NCI-H1417 treated with DMSO at 0.1 percent for 48 hours (cell line): Measurements from ENCODE around the gene MYBL2.
"Not testable (repeated sequence)": the region's sequence is repeated elsewhere in the genome, so short reads cannot be mapped to it uniquely, and the experiment has no call there.

Experiments
- DNase-seq: peaks from one replicate; lab custom pipeline; 2025; lab: John Stamatoyannopoulos, UW

MYBL2 gene

DNA sequence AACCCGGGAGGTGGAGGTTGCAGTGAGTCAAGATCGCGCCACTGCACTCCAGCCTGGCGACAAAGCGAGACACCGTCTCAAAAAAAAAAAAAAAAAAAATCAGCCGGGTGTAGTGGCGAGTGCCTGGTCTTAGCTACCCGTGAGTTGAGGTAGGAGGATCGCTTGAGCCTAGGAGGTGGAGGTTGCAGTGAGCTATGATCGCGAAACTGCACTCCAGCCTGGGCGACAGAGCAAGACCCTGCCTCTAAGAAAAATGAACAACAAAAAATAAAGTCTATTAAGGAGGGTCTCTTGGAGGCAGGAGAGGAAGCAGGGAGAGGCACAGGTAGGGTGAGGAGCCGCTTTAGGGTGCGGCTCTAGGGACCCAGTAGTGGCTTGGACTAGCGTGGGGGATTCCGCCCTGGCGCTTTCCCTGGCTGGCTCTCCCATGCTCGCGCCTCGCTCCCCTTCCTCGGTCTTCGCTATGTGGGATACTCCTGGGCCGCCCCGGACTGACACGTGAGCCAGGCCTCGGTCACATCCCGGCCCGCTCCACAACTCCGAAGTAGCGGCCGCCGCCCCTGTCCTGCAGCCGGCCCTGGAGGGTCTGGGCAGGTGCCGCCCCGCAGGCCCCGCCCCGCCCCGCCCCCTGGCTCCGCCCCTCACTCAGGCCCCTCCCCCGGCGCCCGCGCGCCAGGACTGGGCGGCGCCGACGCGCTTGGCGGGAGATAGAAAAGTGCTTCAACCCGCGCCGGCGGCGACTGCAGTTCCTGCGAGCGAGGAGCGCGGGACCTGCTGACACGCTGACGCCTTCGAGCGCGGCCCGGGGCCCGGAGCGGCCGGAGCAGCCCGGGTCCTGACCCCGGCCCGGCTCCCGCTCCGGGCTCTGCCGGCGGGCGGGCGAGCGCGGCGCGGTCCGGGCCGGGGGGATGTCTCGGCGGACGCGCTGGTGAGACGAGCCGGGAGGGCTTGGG, at the start of gene MYBL2:
Gene MYBL2 (plus strand): TSS at position 739 of the 953 bp plus-strand sequence. CDS start 170 bp downstream, at position 909.
- no peak for DNase-seq

DNA sequence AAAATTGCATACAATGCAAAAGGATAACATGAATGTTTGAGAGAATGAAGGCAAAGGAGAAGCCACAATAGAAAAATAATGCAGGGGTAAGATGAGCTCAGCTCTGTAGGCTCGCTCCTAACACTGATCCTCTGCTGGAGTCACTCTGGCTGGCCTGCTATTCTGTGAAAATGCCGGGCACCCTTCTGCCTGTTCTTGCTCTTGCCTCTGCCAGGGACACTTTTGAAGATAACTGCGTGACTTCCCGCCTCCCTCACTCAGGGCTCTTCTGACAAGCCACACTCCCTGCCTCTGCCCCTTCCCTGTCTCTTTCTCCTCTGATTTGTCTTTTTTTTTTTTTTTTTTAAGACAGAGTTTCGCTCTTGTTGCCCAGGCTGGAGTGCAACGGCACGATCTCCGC, 35.3 kb upstream of the MYBL2 start:
- DNase-seq: no peak

GRCh38 chr20:43636429-43636828, 30.5 kb upstream of the MYBL2 start:
- DNase-seq: no peak

GRCh38 chr20:43642548-43642947, 24.4 kb upstream of the MYBL2 start:
- no peak for DNase-seq

- DNase-seq: no peak
Measured at GRCh38 chr20:43650997-43651525, 15.9 kb upstream of the MYBL2 start.

DNA sequence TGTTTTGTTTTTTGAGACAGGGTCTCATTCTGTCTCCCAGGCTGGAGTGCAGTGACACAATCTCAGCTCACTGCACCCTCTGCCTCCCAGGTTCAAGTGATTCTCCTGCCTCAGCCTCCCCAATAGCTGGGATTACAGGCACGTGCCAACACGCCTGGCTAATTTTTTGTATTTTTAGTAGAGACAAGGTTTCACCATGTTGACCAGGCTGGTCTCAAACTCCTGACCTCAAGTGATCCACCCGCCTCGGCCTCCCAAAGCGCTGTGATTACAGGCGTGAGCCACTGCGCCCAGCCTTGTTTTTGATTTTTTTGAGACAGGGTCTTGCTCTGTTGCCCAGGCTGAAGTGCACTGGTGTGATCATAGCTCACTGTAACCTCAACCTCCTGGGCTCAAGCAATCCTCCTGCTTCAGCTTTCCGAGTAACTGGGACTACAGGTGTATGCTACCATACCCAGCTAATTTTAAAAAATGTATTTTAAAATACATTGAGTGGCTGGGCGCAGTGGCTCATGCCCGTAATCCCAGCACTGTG, 15.2 kb upstream of the MYBL2 start:
- not testable (repeated sequence) for DNase-seq

- no peak for DNase-seq
Measured at GRCh38 chr20:43653966-43654365, 12.9 kb upstream of the MYBL2 start.

GRCh38 chr20:43655176-43655575, 11.7 kb upstream of the MYBL2 start:
- DNase-seq: not testable (repeated sequence)

- DNase-seq: no peak
Measured at GRCh38 chr20:43655937-43656336, 11.0 kb upstream of the MYBL2 start.

GRCh38 chr20:43658069-43658722, 8.7 kb upstream of the MYBL2 start:
- no peak for DNase-seq

GRCh38 chr20:43658723-43659419, 8.0 kb upstream of the MYBL2 start:
- DNase-seq: no peak

GRCh38 chr20:43662943-43663655, 3.8 kb upstream of the MYBL2 start:
- DNase-seq: no peak

GRCh38 chr20:43665466-43666176, 1.3 kb upstream of the MYBL2 start:
- DNase-seq: no peak

GRCh38 chr20:43667341-43668132, 623 bp downstream of the MYBL2 start:
- DNase-seq: no peak

GRCh38 chr20:43669332-43669731, 2.4 kb downstream of the MYBL2 start:
- no peak for DNase-seq

GRCh38 chr20:43670423-43670822, 3.5 kb downstream of the MYBL2 start:
- no peak for DNase-seq

DNA sequence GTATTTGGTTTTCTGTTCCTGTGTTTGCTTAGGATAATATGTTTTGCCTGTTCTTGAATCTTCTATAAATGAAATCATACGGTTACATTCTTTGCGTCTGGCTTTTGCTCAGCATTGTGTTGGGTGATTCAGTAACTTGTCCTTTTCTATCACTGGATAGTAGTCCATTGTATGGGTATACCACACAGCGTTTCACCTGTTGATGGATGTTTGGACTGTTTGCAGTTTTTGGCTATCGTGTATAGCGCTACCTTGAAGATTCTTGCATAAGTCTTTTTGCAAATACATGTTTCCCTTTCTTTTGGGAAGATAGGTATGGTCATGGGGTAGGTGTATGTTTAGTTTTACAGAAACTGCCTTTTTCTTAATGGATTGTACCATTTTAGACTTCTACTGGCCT, 9.5 kb downstream of the MYBL2 start:
- no peak for DNase-seq

- no peak for DNase-seq
Measured at GRCh38 chr20:43680981-43681380, 14.1 kb downstream of the MYBL2 start.

DNA sequence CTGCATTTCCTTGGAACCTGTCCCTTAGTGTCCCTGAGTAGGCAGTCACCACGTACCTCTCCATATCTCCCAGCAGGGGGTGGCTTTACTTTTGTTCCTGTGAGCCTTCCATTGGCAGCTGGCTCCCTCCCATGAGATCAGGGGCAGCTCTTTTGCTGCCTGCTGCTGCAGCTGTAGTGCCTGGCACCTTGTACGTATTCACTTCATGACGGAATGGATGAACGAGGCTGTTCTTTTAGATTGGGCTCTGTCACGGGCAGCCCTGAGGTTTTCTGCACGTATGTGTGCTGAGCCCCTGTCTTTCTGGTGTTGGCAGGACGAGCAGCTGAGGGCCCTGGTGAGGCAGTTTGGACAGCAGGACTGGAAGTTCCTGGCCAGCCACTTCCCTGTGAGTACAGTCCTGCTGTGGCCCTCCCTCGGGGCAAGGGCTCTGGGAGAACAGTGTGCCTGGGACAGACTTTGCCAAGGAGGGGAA, 14.6 kb downstream of the MYBL2 start:
- DNase-seq: peak; percentile 52

DNA sequence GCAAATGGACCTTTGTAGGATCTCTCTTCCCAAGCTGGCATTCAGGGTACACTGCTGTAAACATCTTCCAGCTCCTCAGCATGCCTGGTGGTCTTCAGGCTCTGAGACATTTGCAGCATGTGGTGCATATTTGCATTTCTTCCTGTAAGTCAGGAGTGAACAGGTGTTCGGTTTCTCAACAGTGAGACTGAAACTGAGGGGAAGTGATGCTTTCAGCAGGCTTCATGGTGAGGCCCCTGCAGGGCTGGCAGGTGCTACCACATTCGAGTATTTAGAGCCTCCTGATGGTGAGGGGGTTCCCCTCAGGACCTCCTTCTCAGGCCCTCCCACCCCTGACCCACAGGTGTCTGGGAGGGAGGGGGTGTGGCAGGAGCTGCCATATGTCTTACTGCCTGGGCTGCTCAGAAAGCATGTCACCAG, 15.1 kb downstream of the MYBL2 start:
- no peak for DNase-seq
